ENCODE measurements around the gene EXOSC9. TPM values are rescaled to one million over a fixed set of nuclear protein-coding genes. Genes with fewer than 3 reads are reported as not detected.

Gene EXOSC9
- total RNA-seq, 2 experiments from 2014 or later = 57.7 to 58.7 TPM

DNA sequence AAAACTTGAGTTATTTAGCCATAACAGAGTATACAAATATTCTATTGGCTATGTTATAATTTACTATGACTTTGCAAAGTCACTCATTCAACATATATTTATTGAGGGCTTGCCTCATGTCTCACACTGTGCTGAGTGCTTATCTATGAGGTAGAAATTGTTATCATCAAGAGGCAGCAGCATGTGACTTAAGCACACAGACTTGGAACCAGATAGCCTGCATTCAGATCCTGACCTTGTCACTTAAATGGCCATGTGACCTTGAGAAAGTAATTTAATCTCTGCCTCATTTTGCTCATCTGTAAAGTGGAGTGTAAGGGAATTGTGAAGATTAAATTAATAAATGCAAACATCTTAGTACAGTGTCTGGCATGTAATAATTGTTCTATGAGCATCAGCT, 10.1 kb upstream of the EXOSC9 start:
- H3K9me3 Mint-ChIP-seq = no peaks in the 10 kb centered on the region
- no peaks in the 10 kb centered on the region for H3K36me3 Mint-ChIP-seq (ENCODE audit: low read depth)
- no peak for DNase-seq
- peaks cover 12% of the 10 kb centered on the region for H3K27me3 Mint-ChIP-seq (ENCODE audit: low read depth)
- intact Hi-C loops (cut with micrococcal nuclease) = no loop called here
- H3K4me3 Mint-ChIP-seq = no peak overlapping the region
- H3K4me1 Mint-ChIP-seq (ENCODE audit: low read depth) = peaks cover 10% of the 10 kb centered on the region
- CTCF ChIA-PET = interaction anchor here (0.8 kb wide), 1 partner anchor 9 kb away, joined by 3 read pairs; no protein-coding TSS in a partner anchor
- H3K27ac Mint-ChIP-seq = no peak overlapping the region

DNA sequence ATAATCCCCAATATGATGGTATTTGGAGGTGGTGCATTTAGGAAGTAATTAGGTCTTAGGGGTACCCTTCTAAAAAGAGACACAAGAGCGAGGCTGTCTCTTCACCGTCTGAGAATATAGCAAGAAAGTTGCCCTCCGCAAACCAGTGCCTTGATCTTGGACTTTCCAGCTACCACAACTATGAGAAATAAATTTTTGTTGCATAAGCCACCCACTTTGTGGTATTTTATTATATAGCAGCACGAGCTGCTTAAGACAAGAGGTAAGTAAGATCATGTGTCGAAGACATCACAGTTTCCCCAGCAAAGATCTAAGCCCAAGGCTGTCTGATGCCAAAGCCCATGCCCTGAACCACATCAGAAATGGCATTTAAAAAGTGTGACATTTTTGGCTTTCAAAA, 9.6 kb upstream of the EXOSC9 start:
- H3K4me3 Mint-ChIP-seq = no peak overlapping the region
- intact Hi-C loops (cut with micrococcal nuclease) = no loop called here
- H3K27ac Mint-ChIP-seq = no peak overlapping the region
- no peaks in the 10 kb centered on the region for H3K36me3 Mint-ChIP-seq (ENCODE audit: low read depth)
- CTCF ChIA-PET = no interaction called here
- DNase-seq = no peak
- H3K27me3 Mint-ChIP-seq (ENCODE audit: low read depth) = peaks cover 12% of the 10 kb centered on the region
- no peaks in the 10 kb centered on the region for H3K9me3 Mint-ChIP-seq
- peaks cover 11% of the 10 kb centered on the region for H3K4me1 Mint-ChIP-seq (ENCODE audit: low read depth)

DNA sequence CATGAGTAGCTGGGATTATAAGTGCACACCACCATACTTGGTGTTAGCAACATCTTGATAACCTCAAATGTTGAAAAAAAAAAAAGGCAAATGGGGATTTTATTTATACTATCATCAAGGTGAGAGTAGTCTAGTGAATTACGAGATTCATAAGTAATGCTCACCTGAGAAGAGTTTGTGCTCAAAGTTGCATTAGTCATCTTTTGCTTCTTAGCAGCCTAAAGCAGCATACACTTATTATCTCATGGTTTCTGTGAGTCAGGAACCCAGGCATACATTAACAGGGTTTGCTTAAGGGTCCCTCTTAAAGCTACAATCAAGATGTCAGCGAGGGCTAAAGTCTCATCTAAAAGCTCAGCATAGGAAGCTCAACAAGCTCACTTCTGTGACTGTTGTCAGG, 8.2 kb upstream of the EXOSC9 start:
- CTCF ChIA-PET = no interaction called here
- no peak overlapping the region for H3K4me3 Mint-ChIP-seq

DNA sequence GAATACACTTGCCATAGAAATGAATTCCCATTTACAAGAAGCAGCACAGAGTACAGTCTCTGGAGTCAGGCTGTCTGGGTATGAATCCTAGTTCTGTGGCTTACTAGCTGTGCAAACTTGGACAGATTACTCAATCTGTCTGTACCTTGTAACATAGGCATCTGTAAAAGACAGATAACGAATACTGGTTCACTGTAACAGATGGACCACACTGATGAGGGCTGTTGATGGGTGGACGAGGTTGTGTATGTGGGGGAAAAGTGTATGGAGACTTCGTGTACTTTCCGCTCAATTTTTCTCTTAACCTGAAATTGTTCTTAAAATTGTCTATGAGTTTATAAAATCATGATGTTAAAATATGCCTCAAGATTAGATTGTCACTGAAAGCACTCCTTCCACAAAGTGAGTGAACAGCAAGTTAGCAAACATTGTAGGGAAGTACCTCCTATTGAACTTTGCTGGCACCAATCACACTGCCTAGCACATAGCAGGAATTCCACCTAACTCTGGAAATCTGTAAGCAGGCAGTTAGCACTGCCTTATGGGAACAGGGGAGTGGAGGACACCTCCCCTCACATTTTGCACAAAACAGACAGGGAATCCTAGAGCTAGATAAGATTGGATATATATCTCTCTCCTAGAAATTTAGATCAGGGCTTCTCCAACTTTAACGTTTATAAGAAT, 6.5 kb upstream of the EXOSC9 start:
- intact Hi-C loops (cut with micrococcal nuclease) = no loop called here
- CTCF ChIA-PET = no interaction called here
- Mint-ChIP-seq H3K4me3 (no peak overlapping the region), H3K27ac (no peak overlapping the region), H3K36me3 (ENCODE audit: low read depth) (no peaks in the 10 kb centered on the region), H3K4me1 (ENCODE audit: low read depth) (peaks cover 17% of the 10 kb centered on the region), H3K9me3 (no peaks in the 10 kb centered on the region), H3K27me3 (ENCODE audit: low read depth) (no peaks in the 10 kb centered on the region)
- DNase-seq = no peak

More for the DNA sequence above, 8.2 kb upstream of the EXOSC9 start:
- no peak for DNase-seq
- Mint-ChIP-seq H3K4me1 (ENCODE audit: low read depth) (peaks cover 11% of the 10 kb centered on the region), H3K36me3 (ENCODE audit: low read depth) (no peaks in the 10 kb centered on the region), H3K27ac (no peak overlapping the region), H3K9me3 (no peaks in the 10 kb centered on the region), H3K27me3 (ENCODE audit: low read depth) (peaks cover 4% of the 10 kb centered on the region)
- intact Hi-C loops (cut with micrococcal nuclease) = no loop called here

DNA sequence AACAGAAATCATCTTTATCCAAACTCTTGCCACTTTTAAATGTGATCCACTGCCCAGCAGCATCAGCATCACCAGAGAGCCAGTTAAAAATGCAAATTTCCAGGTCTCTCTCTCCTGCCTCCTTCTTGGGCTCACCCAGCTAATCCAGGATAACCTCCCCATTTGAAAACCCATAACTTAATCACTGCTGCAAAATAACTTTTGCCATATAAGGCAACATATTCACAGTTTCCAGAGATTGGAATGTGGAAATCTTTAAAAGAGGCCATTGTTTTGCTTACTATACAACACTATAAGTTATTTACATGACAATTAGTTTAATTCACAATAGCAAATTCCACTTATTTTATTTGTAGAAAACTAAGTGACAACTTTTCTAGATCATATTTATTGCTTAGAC, 4.8 kb upstream of the EXOSC9 start:
- CTCF ChIA-PET = interaction anchor here (0.6 kb wide), 1 partner anchor 518 kb away, joined by 3 read pairs; no protein-coding TSS in a partner anchor
- DNase-seq = no peak
- Mint-ChIP-seq H3K9me3 (no peaks in the 10 kb centered on the region), H3K36me3 (ENCODE audit: low read depth) (no peaks in the 10 kb centered on the region), H3K4me1 (ENCODE audit: low read depth) (peaks cover 30% of the 10 kb centered on the region), H3K4me3 (no peak overlapping the region), H3K27ac (no peak overlapping the region), H3K27me3 (ENCODE audit: low read depth) (no peaks in the 10 kb centered on the region)
- intact Hi-C loops (cut with micrococcal nuclease) = no loop called here

DNA sequence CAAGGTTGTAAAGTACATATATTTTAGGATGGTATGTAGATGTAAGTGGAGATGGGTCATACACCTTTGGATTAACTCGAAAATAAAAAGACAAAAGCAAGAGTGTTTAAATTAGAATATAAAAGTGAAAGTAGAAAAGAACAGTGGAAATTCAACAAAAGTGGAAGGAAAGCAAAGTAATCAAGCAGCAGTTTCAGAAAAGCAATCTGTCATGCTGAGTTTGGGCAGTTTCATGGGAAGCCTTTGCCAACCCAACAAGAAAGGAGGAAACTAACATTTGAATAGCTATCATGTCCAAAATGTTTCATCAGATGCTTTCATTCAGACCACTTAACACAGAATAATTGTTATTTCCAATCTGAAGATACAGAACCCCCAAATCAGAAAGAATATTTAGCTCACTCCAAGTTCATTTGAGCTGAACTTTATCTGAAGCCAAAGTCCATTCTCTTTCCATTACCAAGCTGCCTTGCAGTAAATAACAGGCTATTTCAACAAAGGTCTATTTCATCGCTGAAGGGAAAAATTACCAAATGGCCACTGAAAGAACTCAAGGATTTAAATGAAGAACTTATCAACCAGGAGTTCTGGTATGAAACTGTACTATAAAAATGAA, 1.8 kb upstream of the EXOSC9 start:
- CTCF ChIA-PET = no interaction called here
- peak overlapping the region; percentile 98 for H3K27ac Mint-ChIP-seq
- intact Hi-C loops (cut with micrococcal nuclease) = no loop called here
- H3K9me3 Mint-ChIP-seq = no peaks in the 10 kb centered on the region
- H3K4me1 Mint-ChIP-seq (ENCODE audit: low read depth) = peaks cover 44% of the 10 kb centered on the region
- DNase-seq = no peak
- H3K36me3 Mint-ChIP-seq (ENCODE audit: low read depth) = peaks cover 13% of the 10 kb centered on the region
- H3K4me3 Mint-ChIP-seq = peak overlapping the region; percentile 89
- H3K27me3 Mint-ChIP-seq (ENCODE audit: low read depth) = no peaks in the 10 kb centered on the region

DNA sequence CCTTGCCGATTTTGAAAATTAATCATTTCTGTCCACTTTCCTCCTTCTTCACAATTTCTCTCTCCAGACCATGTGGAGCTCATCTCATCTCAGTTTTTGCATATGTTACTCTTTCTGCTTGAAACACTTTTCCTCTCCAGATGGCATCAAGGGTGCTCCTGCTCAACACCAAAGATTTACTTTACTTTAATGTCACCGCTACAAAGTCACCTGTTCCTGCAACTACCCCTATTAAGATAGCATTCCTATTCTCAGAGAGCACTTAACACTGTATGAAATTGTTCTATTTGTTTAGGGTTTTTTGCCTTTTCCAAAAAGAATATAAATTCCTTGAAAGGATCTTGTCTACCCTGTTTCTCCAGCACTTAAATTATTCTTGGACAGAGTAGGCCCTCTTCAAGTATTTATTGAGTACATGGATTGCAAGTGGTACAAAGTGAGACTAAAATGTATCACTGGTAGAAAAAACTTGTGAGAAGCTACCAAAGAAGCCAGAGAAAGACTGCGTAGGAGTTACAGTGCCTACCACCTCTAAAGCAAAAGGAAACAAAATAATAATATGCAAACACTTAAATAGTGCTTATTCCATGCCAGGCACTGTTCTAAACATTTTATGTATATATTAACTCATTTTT, 1.1 kb upstream of the EXOSC9 start:
- Mint-ChIP-seq H3K27me3 (ENCODE audit: low read depth) (no peaks in the 10 kb centered on the region), H3K27ac (peak overlapping the region; percentile 98), H3K4me3 (peak overlapping the region; percentile 89), H3K36me3 (ENCODE audit: low read depth) (peaks cover 17% of the 10 kb centered on the region), H3K4me1 (ENCODE audit: low read depth) (peaks cover 50% of the 10 kb centered on the region), H3K9me3 (no peaks in the 10 kb centered on the region)
- intact Hi-C loops (cut with micrococcal nuclease) = loop anchor here (1.0 to 10.0 kb wide), 4 partner anchors 353 to 1597 kb away; partner anchors contain the start of genes BLTP1 and SPRY1
- CTCF ChIA-PET = interaction anchor here (0.7 to 1.0 kb wide), 2 partner anchors 9 to 607 kb away, joined by 3 to 5 read pairs; no protein-coding TSS in a partner anchor
- no peak for DNase-seq

DNA sequence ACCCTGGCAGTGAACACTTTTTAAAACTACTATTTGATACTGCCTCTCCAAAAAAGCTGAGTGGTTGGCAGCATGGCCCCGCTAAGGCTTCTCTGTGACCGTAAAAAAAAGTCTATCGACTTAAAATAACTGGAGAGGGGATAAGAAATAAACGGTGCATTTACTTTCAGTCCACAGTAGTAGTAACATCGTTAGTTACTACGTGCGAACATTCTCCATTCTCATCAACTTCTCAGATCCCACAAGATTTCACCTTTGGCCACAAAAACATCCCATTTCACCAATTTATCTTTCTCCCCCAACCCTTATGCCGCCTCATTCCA, 524 bp upstream of the EXOSC9 start:
- Mint-ChIP-seq H3K9me3 (no peaks in the 10 kb centered on the region), H3K4me1 (ENCODE audit: low read depth) (peaks cover 50% of the 10 kb centered on the region), H3K27me3 (ENCODE audit: low read depth) (no peaks in the 10 kb centered on the region), H3K4me3 (peak overlapping the region; percentile 89), H3K27ac (peak overlapping the region; percentile 98), H3K36me3 (ENCODE audit: low read depth) (peaks cover 22% of the 10 kb centered on the region)
- CTCF ChIA-PET = interaction anchor here (0.7 to 1.0 kb wide), 2 partner anchors 10 to 608 kb away, joined by 3 to 5 read pairs; no protein-coding TSS in a partner anchor
- DNase-seq = no peak
- intact Hi-C loops (cut with micrococcal nuclease) = loop anchor here (1.0 to 10.0 kb wide), 4 partner anchors 352 to 1597 kb away; partner anchors contain the start of genes BLTP1 and SPRY1

DNA sequence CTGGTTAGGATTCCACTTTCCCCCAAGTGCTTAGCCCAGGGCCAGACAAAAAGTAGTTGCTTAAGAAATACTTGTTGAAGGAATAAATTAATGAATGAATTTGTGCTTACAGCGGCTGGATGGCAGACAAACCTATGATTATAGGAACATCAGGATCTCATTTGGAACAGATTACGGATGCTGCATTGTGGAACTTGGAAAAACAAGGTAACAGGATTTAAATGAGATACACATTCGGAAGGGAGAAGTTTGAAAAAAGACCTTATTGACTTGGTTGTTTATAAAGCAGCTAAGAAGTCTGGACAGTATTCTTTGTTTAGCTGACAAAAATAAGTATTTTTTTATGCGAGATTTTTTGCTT, 572 bp downstream of the EXOSC9 start:
- no peak for DNase-seq
- no peaks in the 10 kb centered on the region for H3K27me3 Mint-ChIP-seq (ENCODE audit: low read depth)
- peak overlapping the region; percentile 89 for H3K4me3 Mint-ChIP-seq
- intact Hi-C loops (cut with micrococcal nuclease) = loop anchor here (1.0 to 10.0 kb wide), 6 partner anchors 22 to 1596 kb away; partner anchors contain the start of genes ANXA5, BBS7, BLTP1 and CCNA2
- H3K27ac Mint-ChIP-seq = peak overlapping the region; percentile 98
- H3K9me3 Mint-ChIP-seq = no peaks in the 10 kb centered on the region
- H3K4me1 Mint-ChIP-seq (ENCODE audit: low read depth) = peaks cover 46% of the 10 kb centered on the region
- CTCF ChIA-PET = interaction anchor here (0.6 to 0.7 kb wide), 2 partner anchors 14 to 16 kb away, joined by 3 read pairs; no protein-coding TSS in a partner anchor
- peaks cover 28% of the 10 kb centered on the region for H3K36me3 Mint-ChIP-seq (ENCODE audit: low read depth)

DNA sequence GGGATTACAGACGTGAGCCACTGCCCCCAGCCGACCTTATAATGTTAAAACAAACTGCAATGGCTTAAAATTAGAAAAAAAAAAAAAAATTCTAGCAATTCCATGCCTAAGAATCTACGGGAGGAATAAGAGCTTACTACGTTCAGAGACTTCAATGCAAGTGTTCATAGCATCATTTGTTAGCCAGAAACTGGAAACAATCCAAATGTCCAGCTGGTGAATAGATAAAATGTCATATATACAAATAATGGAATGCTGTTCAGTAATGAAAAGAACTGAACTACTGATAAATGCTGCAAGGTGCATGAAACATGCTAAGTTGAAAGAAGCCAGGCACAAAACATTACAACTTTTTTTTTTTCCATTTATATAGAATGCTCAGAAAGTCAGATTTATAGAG, 5.3 kb downstream of the EXOSC9 start:
- H3K27ac Mint-ChIP-seq = no peak overlapping the region
- no peak for DNase-seq
- H3K9me3 Mint-ChIP-seq = no peaks in the 10 kb centered on the region
- H3K4me1 Mint-ChIP-seq (ENCODE audit: low read depth) = peaks cover 23% of the 10 kb centered on the region
- no peaks in the 10 kb centered on the region for H3K27me3 Mint-ChIP-seq (ENCODE audit: low read depth)
- intact Hi-C loops (cut with micrococcal nuclease) = loop anchor here (10.0 kb wide), 1 partner anchor 582 kb away; no protein-coding TSS in a partner anchor
- H3K36me3 Mint-ChIP-seq (ENCODE audit: low read depth) = peaks cover 39% of the 10 kb centered on the region
- H3K4me3 Mint-ChIP-seq = no peak overlapping the region
- CTCF ChIA-PET = interaction anchor here (1.0 kb wide), 1 partner anchor 16 kb away, joined by 4 read pairs; no protein-coding TSS in a partner anchor

DNA sequence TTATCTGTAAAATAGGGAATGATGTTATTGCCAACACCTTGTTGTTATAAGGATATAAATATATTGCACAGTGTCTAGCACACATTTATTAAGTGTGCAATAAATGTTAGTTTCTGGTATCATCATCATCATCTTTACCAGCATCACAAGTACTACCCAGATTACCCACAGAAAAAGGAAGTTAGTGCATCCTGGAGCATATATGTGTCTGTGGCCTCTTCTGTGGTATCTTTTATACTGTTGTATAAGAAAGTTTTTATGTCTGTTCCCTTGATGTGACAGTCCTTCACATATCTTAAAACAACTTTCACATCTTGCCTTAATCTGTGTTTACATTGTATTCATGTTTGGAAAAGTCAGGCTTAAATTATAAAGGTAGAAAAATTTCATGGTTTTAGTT, 10.0 kb downstream of the EXOSC9 start:
- H3K27ac Mint-ChIP-seq = no peak overlapping the region
- no peaks in the 10 kb centered on the region for H3K9me3 Mint-ChIP-seq
- CTCF ChIA-PET = interaction anchor here (1.0 to 1.2 kb wide), 2 partner anchors 8 to 45 kb away, joined by 3 read pairs; no protein-coding TSS in a partner anchor
- H3K36me3 Mint-ChIP-seq (ENCODE audit: low read depth) = peaks cover 27% of the 10 kb centered on the region
- no peaks in the 10 kb centered on the region for H3K27me3 Mint-ChIP-seq (ENCODE audit: low read depth)
- intact Hi-C loops (cut with micrococcal nuclease) = no loop called here
- no peak for DNase-seq
- peaks cover 5% of the 10 kb centered on the region for H3K4me1 Mint-ChIP-seq (ENCODE audit: low read depth)
- no peak overlapping the region for H3K4me3 Mint-ChIP-seq

DNA sequence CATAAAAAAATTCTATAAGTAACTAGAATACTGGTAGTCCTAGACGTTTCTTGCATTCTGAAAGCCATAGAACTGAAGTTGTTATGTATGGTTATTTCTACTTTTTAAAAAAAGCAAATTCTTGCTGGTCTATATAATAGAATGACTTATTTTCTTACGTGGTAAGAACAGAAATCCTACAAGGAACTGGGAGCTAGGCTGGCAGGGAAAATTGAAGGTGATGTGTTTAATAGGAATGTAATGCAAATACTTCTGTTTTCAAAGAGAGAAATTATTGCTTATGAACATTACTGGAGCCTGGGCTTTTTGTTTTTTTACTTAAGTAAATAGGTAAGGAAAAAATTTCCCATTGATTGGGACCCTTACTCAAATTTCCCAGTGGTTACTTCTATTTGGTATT, 13.6 kb downstream of the EXOSC9 start:
- CTCF ChIA-PET = no interaction called here
- H3K4me3 Mint-ChIP-seq = no peak overlapping the region
- H3K4me1 Mint-ChIP-seq (ENCODE audit: low read depth) = peaks cover 10% of the 10 kb centered on the region
- DNase-seq = no peak
- H3K9me3 Mint-ChIP-seq = no peaks in the 10 kb centered on the region
- no peaks in the 10 kb centered on the region for H3K27me3 Mint-ChIP-seq (ENCODE audit: low read depth)
- peaks cover 45% of the 10 kb centered on the region for H3K36me3 Mint-ChIP-seq (ENCODE audit: low read depth)
- H3K27ac Mint-ChIP-seq = no peak overlapping the region
- intact Hi-C loops (cut with micrococcal nuclease) = no loop called here

Data from activated naive CD4-positive, alpha-beta T cell treated with anti-CD3 and anti-CD28 coated beads for 36 hours (primary cell).